Naive thymus-derived CD8-positive, alpha-beta T cell (primary cell): ENCODE results near the gene SEC61B. TPM values are rescaled to one million over a fixed set of nuclear protein-coding genes. Genes with fewer than 3 reads are reported as not detected.

Experiments
- ATAC-seq, 2 donors: fragments of 150-1000 bp; cut with Tn5 transposase in 1 of 2; sonication (Bioruptor Pico), chemical (Tn5 transposase) in 1 of 2; 1 replicate in 1 of 2; 2 replicates in 1 of 2; pipeline ENCODE4 v1.10.0; 2021; ENCODE audit warnings: mild to moderate bottlenecking in 2 of 2, moderate library complexity in 2 of 2
- POLR2A ChIA-PET: fragments of 350-600 bp; sonication (Branson Sonifier 250); formaldehyde crosslinking; loops from one replicate; lab custom pipeline; 2021; ENCODE audit warnings: antibody characterized with exemption; lab: Charles Lee
- DNase-seq, 10 donors: peaks; one replicate each; pipeline versions ENCODE4 v3.0.0 to v3.0.0-alpha.2; 2020 to 2022
- H3K27ac Mint-ChIP-seq, 10 donors: one replicate each; pipeline ENCODE4 v1.8.0; 2020 to 2022; ENCODE audit warnings: mild to moderate bottlenecking in 10 of 10, mixed read lengths in 10 of 10, moderate library complexity in 4 of 10, inconsistent platforms in 1 of 10
- H3K27me3 Mint-ChIP-seq, 5 donors: one replicate each; pipeline ENCODE4 v1.8.0; 2021 to 2022; ENCODE audit warnings: mixed read lengths in 5 of 5
- H3K36me3 Mint-ChIP-seq, 3 donors: one replicate each; pipeline ENCODE4 v1.8.0; 2020 to 2022; ENCODE audit warnings: mixed read lengths in 3 of 3, mild to moderate bottlenecking in 2 of 3, inconsistent platforms in 1 of 3
- H3K4me1 Mint-ChIP-seq, 4 donors: one replicate each; pipeline ENCODE4 v1.8.0; 2021 to 2022; ENCODE audit warnings: mixed read lengths in 4 of 4
- H3K4me3 Mint-ChIP-seq, 10 donors: one replicate each; pipeline ENCODE4 v1.8.0; 2020 to 2022; ENCODE audit warnings: mild to moderate bottlenecking in 10 of 10, mixed read lengths in 10 of 10, moderate library complexity in 6 of 10, inconsistent platforms in 1 of 10
- H3K9me3 Mint-ChIP-seq, 9 donors: one replicate each; pipeline ENCODE4 v1.8.0; 2020 to 2022; ENCODE audit warnings: mixed read lengths in 9 of 9, mild to moderate bottlenecking in 3 of 9, inconsistent platforms in 1 of 9, moderate library complexity in 1 of 9
- polyA plus RNA-seq, 3 donors: library from polyadenylated mRNA; unstranded; fragments of 300-500 nt; fragmentation: Illumina TruSeq; gene quantifications; one replicate each; pipeline ENCODE4 v1.2.3, GENCODE V29; 2021
- total RNA-seq, 8 experiments: library from RNA in 2 of 8; stranded (reverse) in 2 of 8; gene quantifications; one replicate each; pipeline ENCODE4 v1.2.3 and lab custom pipeline; 2021 to 2026

SEC61B gene
- total and polyA plus RNA-seq, 5 experiments from 2014 or later, result 47.4 to 285 (median 218) TPM

DNA sequence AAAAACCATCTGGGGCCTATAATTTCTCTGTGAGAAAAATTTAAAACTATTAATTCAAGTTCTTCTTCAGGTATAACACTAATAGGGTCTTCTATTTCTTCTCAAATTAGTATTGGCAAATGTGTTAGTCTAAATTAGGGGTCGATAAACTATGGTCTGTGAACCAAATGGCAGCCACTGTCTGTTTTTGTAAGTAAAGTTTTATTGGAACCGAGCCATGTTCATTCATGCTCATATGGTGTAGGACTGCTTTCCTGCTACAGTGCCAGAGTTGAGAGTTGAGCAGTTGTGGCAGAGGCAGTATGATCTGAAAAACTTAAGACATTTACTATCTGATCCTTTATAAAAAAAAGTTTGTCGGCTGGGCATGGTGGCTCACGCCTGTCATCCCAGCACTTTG lies 29.1 kb downstream of the SEC61B start:
- Mint-ChIP-seq H3K27ac (no peak overlapping the region), H3K4me3 (no peak overlapping the region), H3K4me1 (peaks cover 0 to 14% (median 7%) of the 10 kb centered on the region in 4 donors), H3K27me3 (no peaks in the 10 kb centered on the region), H3K9me3 (peaks cover 0 to 2% (median 0%) of the 10 kb centered on the region in 9 donors), H3K36me3 (peaks cover 0 to 2% (median 0%) of the 10 kb centered on the region in 3 donors)
- POLR2A ChIA-PET, result no interaction called here
- DNase-seq, result no peak
- ATAC-seq, result no peak

DNA sequence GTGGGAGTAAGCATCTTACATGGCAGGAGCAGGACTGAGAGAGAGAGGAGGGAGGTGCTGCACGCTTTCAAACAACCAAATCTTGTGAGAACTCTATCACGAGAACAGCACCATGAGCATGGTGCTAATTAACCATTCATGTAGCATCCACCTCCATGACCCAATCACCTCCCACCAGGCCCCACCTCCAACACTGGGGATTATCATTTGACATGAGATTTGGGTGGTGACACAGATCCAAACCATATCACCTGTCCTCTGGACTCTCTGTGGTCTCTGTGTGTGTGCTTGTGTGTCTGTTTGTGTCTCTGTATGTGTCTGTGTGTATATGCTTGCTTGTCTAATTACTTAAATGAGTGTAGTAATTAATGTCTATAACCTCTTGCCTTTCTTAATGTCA lies 31.1 kb downstream of the SEC61B start:
- no peak for ATAC-seq
- no peaks in the 10 kb centered on the region for H3K9me3 Mint-ChIP-seq
- no peak for DNase-seq
- H3K27ac Mint-ChIP-seq, result peak overlapping the region in 3 of 10 donors; percentile 21 to 43 (median 23)
- POLR2A ChIA-PET, result interaction anchor here (0.6 kb wide), 1 partner anchor 187 kb away, joined by 3 read pairs; no protein-coding TSS in a partner anchor
- peaks cover 0 to 3% (median 0%) of the 10 kb centered on the region in 5 donors for H3K27me3 Mint-ChIP-seq
- peak overlapping the region in 2 of 10 donors; percentile 19 to 50 for H3K4me3 Mint-ChIP-seq
- peaks cover 0 to 14% (median 7%) of the 10 kb centered on the region in 4 donors for H3K4me1 Mint-ChIP-seq
- no peaks in the 10 kb centered on the region for H3K36me3 Mint-ChIP-seq

DNA sequence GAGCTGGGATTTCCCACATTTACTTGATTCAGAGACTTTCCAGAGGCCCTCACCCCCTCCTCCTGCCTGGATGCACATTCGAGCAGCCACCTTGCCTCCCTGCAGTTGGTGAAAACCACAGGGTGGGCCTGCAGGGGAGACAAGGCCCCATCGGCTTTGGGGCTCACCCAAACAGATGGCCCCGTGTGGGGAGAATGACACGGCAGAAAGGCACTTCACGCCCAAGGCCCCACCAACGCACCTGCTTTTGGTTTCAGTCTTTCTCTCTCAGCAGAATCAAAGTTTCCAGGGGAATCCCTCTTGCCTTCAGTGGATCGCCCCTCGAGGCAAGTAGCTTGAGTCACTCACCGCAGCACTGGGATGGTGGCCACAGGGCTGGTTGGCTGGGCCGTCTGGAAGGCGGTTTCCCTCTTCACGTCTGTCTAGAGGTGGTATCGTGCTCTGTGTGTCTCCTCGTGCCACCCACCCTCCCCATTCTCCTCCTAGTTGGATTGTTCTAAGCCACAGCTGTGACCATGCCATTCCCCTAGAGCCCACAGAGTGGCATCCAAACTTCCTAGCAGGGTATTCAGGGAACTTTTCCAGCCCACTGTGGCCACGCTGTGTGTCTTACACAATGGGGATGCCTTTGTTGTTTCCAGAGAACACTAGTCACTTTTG lies 31.8 kb downstream of the SEC61B start:
- no peaks in the 10 kb centered on the region for H3K36me3 Mint-ChIP-seq
- DNase-seq (peak in 6 of 10 donors; percentile 3 to 65 (median 20)), ATAC-seq (peak; percentile 66 to 84)
- POLR2A ChIA-PET, result no interaction called here
- no peaks in the 10 kb centered on the region for H3K9me3 Mint-ChIP-seq
- H3K27ac Mint-ChIP-seq, result peak overlapping the region in 5 of 10 donors; percentile 23 to 76 (median 36)
- peaks cover 0 to 14% (median 7%) of the 10 kb centered on the region in 4 donors for H3K4me1 Mint-ChIP-seq
- H3K27me3 Mint-ChIP-seq, result peaks cover 0 to 3% (median 0%) of the 10 kb centered on the region in 5 donors
- peak overlapping the region; percentile 3 to 73 (median 56) for H3K4me3 Mint-ChIP-seq

DNA sequence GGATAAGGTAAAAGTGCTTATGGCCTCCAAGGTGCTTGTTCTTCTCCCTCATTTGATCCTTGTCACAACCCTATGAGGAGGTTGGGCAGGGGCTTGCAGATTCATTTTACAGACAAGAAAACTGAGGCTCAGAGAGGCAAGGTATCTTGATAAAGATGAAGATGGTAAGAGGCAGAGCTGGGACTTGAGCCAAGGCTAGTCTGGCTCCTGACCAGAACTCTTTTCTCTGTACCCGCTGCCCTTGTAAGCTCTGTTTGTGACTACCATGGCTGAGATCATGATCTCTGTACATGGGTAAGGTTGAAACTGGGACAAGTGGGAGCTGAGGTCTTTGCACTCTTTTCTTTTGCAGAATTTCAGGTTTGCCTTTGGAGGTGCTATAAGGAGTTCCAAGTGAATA lies 33.6 kb downstream of the SEC61B start:
- H3K27me3 Mint-ChIP-seq, result peaks cover 0 to 3% (median 0%) of the 10 kb centered on the region in 5 donors
- H3K4me1 Mint-ChIP-seq, result peaks cover 2 to 20% (median 15%) of the 10 kb centered on the region in 4 donors
- ATAC-seq (no peak), DNase-seq (no peak)
- no peak overlapping the region for H3K27ac Mint-ChIP-seq
- H3K36me3 Mint-ChIP-seq, result no peaks in the 10 kb centered on the region
- H3K4me3 Mint-ChIP-seq, result no peak overlapping the region
- no peaks in the 10 kb centered on the region for H3K9me3 Mint-ChIP-seq
- POLR2A ChIA-PET, result interaction anchor here (0.9 kb wide), 1 partner anchor 24 kb away, joined by 3 read pairs; no protein-coding TSS in a partner anchor

DNA sequence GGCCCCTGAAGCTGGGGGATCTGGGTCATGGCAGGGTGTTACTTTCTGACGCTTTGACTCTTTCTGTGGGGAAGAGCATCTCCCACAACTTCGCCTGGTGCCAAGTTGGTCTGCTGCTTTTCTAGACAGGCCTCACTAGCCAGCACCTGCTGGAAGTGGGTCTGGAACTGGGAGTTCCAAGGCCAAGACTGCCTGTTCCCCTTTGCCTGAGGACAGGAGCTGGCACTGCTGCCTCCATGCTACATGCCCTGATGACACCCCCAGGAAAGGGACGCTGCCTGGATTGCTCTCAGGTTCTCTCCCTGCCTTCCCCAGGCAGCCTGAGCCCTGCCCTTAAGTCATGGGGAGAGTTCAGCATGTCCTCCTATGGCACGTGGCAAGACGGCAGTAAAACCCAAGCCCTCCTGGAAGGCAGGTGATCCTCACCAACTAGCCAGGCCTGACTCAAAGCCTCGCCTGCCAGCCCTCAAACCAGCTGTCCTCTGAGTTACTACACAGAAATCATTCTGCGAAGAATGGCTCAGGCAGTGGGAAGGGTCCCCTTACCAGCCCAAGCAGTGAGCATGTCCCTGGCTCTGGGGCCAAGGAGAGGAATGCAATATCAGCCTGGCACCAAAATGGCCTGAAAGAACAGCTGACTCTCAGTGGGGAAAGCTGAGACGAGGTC lies 35.8 kb downstream of the SEC61B start:
- peaks cover 2 to 20% (median 15%) of the 10 kb centered on the region in 4 donors for H3K4me1 Mint-ChIP-seq
- no peaks in the 10 kb centered on the region for H3K9me3 Mint-ChIP-seq
- ATAC-seq (no peak), DNase-seq (no peak)
- POLR2A ChIA-PET, result no interaction called here
- H3K27me3 Mint-ChIP-seq, result peaks cover 0 to 3% (median 0%) of the 10 kb centered on the region in 5 donors
- H3K36me3 Mint-ChIP-seq, result no peaks in the 10 kb centered on the region
- no peak overlapping the region for H3K27ac Mint-ChIP-seq
- H3K4me3 Mint-ChIP-seq, result no peak overlapping the region

DNA sequence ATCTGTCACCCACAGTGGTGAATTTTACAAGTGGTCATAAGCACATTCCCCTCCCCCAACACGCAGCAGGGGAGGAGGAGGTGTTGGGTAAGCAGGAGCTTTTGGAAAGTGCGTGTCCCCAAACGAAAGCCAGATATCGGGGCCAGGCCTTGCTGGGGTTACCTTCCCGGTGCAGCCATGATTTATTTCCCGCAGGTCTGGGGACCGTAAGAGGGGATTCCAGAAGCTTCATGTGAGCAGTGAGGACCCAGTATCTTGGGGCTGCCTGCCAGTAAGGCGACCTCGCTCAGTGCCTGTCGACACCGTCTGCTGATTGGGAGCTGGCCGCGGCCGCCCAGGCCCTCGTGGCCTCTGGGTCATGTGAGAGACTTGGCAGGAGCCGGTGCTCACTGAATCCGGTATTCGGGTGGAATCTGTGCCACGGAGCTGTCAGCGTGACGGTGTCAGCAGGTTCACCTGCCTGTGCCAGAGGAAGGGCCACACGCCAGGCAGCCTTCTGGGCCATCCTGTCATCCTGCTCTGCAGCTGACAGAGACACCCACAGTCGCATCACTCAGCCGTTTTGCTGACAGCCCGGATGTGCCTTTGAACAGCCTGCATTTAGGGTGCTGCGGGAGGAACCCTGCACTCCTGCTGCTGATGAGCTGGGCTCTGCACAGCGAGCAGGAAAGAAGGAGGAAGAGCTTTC lies 37.3 kb downstream of the SEC61B start:
- Mint-ChIP-seq H3K9me3 (no peaks in the 10 kb centered on the region), H3K36me3 (no peaks in the 10 kb centered on the region), H3K27me3 (peaks cover 0 to 3% (median 0%) of the 10 kb centered on the region in 5 donors), H3K27ac (peak overlapping the region in 6 of 10 donors; percentile 18 to 81 (median 62)), H3K4me3 (peak overlapping the region in 8 of 10 donors; percentile 30 to 78 (median 60)), H3K4me1 (peaks cover 2 to 10% (median 7%) of the 10 kb centered on the region in 4 donors)
- peak; percentile 93 to 98 for ATAC-seq
- POLR2A ChIA-PET, result no interaction called here
- peak in 9 of 10 donors; percentile 7 to 70 (median 42) for DNase-seq

DNA sequence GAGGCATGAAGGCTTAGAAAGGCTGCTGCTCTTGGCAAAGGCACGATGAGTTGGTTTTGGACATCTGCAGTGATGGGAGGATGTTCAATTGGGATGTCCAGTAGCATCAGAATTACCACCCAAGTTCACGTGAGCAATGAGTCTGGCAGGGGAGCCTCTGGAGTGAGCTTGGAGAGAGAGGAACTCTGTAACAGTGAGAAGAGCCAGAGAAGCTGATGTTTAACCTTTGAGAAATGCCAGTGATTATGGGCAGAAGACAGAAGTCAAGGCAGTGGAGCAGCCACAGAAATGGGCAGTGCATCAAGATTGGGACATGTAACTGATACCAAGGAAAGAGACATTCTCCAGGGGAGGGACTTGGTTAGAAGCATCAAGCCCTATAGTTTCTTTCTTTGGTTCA lies 39.8 kb downstream of the SEC61B start:
- peaks cover 0 to 6% (median 0%) of the 10 kb centered on the region in 5 donors for H3K27me3 Mint-ChIP-seq
- no peaks in the 10 kb centered on the region for H3K9me3 Mint-ChIP-seq
- POLR2A ChIA-PET, result no interaction called here
- ATAC-seq (no peak), DNase-seq (no peak)
- H3K36me3 Mint-ChIP-seq, result no peaks in the 10 kb centered on the region
- no peak overlapping the region for H3K27ac Mint-ChIP-seq
- no peak overlapping the region for H3K4me3 Mint-ChIP-seq
- peaks cover 6 to 18% (median 15%) of the 10 kb centered on the region in 4 donors for H3K4me1 Mint-ChIP-seq

DNA sequence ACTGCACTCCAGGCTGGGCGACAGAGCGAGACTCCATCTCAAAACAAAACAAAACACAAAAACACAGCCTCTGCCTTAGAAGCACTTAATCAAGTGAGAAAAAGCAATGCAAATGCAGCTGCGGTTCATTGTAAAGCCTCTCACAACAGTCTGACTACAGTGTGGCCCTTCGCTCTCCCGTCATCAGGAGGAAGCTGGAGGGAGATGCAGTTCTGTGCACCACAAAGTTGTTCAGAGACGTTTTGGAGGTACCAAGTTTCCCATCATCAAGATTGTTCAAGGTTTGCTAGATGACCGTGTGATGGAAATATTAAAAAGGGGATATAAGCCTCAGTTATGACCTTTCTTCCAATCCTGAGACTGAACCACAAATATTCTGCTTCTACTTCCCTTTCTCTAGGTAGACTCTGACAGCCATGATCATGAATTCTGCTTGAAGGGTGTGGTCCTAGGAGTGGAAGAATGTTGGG lies 40.9 kb downstream of the SEC61B start:
- POLR2A ChIA-PET, result no interaction called here
- Mint-ChIP-seq H3K27me3 (peaks cover 0 to 6% (median 0%) of the 10 kb centered on the region in 5 donors), H3K4me1 (peaks cover 6 to 20% (median 17%) of the 10 kb centered on the region in 4 donors)

DNA sequence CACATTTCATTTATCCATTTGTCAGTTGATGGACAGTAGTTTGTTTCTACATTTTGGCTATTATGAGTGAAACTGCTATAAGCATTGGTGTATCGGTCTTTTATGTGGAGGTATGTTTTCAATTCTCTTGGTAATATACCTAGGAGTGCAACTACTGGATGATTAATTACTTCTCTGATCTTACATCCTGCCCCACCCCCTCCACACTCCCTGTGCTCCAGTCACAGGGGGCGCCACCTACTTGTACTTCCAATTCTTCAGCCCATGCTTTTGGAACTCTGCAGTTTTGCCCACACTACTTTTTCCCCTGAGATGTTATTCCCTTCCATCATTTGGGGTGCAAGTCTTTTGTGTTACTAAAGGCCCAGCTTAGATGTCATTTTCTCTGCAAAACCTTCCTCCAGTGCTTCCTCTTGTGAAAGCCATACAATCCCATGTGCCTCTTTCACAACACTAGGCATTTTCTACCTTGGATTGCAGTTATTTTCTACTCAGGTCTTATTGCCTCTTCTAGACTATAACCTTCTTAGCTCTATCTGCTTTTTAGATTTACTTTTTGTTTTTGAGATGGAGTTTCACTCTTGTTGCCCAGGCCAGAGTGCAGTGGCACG lies 42.1 kb downstream of the SEC61B start:
- DNase-seq (no peak), ATAC-seq (no peak)
- H3K4me1 Mint-ChIP-seq, result peaks cover 6 to 20% (median 17%) of the 10 kb centered on the region in 4 donors
- H3K36me3 Mint-ChIP-seq, result no peaks in the 10 kb centered on the region
- peaks cover 0 to 6% (median 0%) of the 10 kb centered on the region in 5 donors for H3K27me3 Mint-ChIP-seq
- no peaks in the 10 kb centered on the region for H3K9me3 Mint-ChIP-seq
- POLR2A ChIA-PET, result no interaction called here
- no peak overlapping the region for H3K27ac Mint-ChIP-seq
- H3K4me3 Mint-ChIP-seq, result no peak overlapping the region

More for the DNA sequence above, 40.9 kb downstream of the SEC61B start:
- no peaks in the 10 kb centered on the region for H3K36me3 Mint-ChIP-seq
- H3K9me3 Mint-ChIP-seq, result no peaks in the 10 kb centered on the region
- DNase-seq, result no peak
- no peak overlapping the region for H3K4me3 Mint-ChIP-seq
- no peak overlapping the region for H3K27ac Mint-ChIP-seq
- ATAC-seq, result no peak

DNA sequence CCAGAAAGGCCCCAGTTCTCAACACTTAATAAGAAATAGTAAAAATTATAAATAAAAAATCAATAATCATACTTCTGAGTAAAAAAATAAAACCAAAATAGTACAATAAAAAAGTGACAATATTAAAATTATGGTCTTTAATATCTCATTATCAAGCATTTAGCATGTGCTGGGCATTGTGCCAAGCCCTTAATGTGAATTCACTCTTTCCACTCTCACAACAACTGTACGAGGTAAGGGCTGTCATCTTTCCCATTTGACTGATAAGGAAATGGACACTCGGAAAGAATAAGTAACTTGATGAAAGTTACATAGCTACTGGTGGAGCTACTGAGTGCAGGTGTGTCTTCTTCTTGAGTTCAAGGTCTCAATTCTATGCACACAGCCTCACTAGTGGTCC lies 43.6 kb downstream of the SEC61B start:
- Mint-ChIP-seq H3K4me1 (peaks cover 4 to 12% (median 10%) of the 10 kb centered on the region in 4 donors), H3K27ac (no peak overlapping the region), H3K9me3 (no peaks in the 10 kb centered on the region), H3K36me3 (no peaks in the 10 kb centered on the region), H3K4me3 (no peak overlapping the region), H3K27me3 (peaks cover 0 to 6% (median 0%) of the 10 kb centered on the region in 5 donors)
- no peak for ATAC-seq
- no peak for DNase-seq
- POLR2A ChIA-PET, result no interaction called here

DNA sequence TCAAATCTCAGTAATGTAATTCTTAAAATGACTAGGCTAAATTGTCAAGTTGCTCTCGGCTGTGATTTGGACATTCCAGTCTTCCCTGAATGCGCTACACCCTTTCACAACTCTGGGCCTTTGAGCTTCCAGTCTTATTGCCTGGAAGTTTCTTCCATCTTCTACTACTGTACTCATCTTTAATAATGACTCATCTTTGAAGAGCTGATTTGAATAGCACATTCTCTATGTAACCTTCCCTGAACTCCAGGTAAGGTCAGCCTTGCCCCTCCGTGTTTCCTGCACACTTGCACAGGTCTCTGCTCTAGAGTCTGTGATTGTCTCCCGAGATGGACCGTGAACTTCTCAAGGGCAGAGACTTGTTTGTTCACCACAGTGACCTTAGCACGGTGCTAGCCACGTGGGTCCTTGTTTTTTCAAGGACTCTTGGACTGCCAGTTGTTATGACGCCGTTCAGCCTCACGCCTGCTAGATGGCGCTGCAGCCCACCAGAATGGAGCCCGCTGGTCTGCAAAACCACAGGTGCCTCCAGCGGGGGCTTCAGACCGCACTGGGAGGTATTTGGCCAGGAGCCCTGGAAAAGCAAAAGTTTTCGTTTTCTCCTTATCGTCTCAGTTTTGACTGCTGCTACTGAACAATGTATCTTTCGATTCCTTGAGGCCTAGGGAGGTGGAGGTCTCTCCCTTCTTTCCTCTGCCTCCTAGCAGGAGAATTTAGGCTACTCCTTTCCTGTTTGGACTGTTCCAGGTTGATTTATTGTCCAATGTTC lies 44.4 kb downstream of the SEC61B start:
- Mint-ChIP-seq H3K27ac (peak overlapping the region in 1 of 10 donors; percentile 5), H3K36me3 (no peaks in the 10 kb centered on the region), H3K4me3 (peak overlapping the region in 8 of 10 donors; percentile 16 to 55 (median 38)), H3K4me1 (peaks cover 4 to 12% (median 10%) of the 10 kb centered on the region in 4 donors), H3K27me3 (peaks cover 0 to 6% (median 0%) of the 10 kb centered on the region in 5 donors), H3K9me3 (no peaks in the 10 kb centered on the region)
- DNase-seq, result peak; percentile 36 to 78 (median 55)
- peak; percentile 74 to 76 for ATAC-seq
- POLR2A ChIA-PET, result no interaction called here
